NCI-H82 treated with DMSO at 0.1 percent for 48 hours (cell line): Measurements from ENCODE around the gene GPR17.

Experiments used
- DNase-seq: peaks from one replicate; lab custom pipeline; 2025; ENCODE audit not compliant: unreplicated experiment; lab: John Stamatoyannopoulos, UW

The GPR17 gene

GRCh38 chr2:127629637-127630036 is 16.3 kb upstream of the GPR17 start:
- DNase-seq: no peak

GRCh38 chr2:127630096-127630863 is 15.7 kb upstream of the GPR17 start:
- DNase-seq: no peak

GRCh38 chr2:127630864-127631540 is 15.0 kb upstream of the GPR17 start:
- no peak for DNase-seq

GRCh38 chr2:127631541-127631996 is 14.4 kb upstream of the GPR17 start:
- no peak for DNase-seq

GRCh38 chr2:127631997-127632581 is 13.9 kb upstream of the GPR17 start:
- no peak for DNase-seq

- DNase-seq: no peak
These were observed 13.1 kb upstream of the GPR17 start for GRCh38 chr2:127632592-127633489.

- DNase-seq: no peak
These were observed 12.3 kb upstream of the GPR17 start for GRCh38 chr2:127633556-127634065.

- DNase-seq: no peak
These were observed 11.8 kb upstream of the GPR17 start for GRCh38 chr2:127634066-127634617.

- no peak for DNase-seq
These were observed 11.2 kb upstream of the GPR17 start for GRCh38 chr2:127634626-127635379.

GRCh38 chr2:127635380-127636237 is 10.3 kb upstream of the GPR17 start:
- DNase-seq: no peak

GRCh38 chr2:127636248-127637235 is 9.4 kb upstream of the GPR17 start:
- no peak for DNase-seq

- DNase-seq: no peak
These were observed 8.7 kb upstream of the GPR17 start for GRCh38 chr2:127637236-127637630.

- no peak for DNase-seq
These were observed 8.2 kb upstream of the GPR17 start for GRCh38 chr2:127637725-127638252.

- no peak for DNase-seq
These were observed 7.4 kb upstream of the GPR17 start for GRCh38 chr2:127638361-127639110.

GRCh38 chr2:127639111-127639474 is 6.9 kb upstream of the GPR17 start:
- DNase-seq: no peak

GRCh38 chr2:127640082-127641072 is 5.6 kb upstream of the GPR17 start:
- peak; percentile 28 for DNase-seq
